Measurements from ENCODE around the gene MAST1. TPM values are rescaled to one million over a fixed set of nuclear protein-coding genes. Genes with fewer than 3 reads are reported as not detected.

Gene MAST1
- 0.20 TPM in 1 of 2 replicates, not detected in the other for total RNA-seq

GRCh38 chr19:12838182-12838885 is at the start of gene MAST1:
MAST1 (plus strand) TSS chr19:12838515; CDS start chr19:12838573, 58 bp downstream.

GRCh38 chr19:12791345-12792050 is 46.8 kb upstream of the MAST1 start, which contains the start of gene JUNB:
JUNB (plus strand) TSS chr19:12791486; CDS start chr19:12791772, 286 bp downstream.

GRCh38 chr19:12801466-12802266 is 36.6 kb upstream of the MAST1 start, which contains the start of the genes PRDX2 and THSD8:
PRDX2 (minus strand) TSS chr19:12801800; CDS start chr19:12801261, 539 bp downstream.
THSD8 (plus strand) TSS chr19:12802069; CDS start chr19:12802072, 3 bp downstream.

GRCh38 chr19:12806242-12807081 is 31.9 kb upstream of the MAST1 start, which contains the start of gene RNASEH2A:
RNASEH2A (plus strand) TSS chr19:12806584; CDS start chr19:12806674, 90 bp downstream.

GRCh38 chr19:12834566-12834943 is 3.8 kb upstream of the MAST1 start, which contains the start of gene RTBDN:
RTBDN (minus strand) TSS chr19:12834579; CDS start chr19:12829979, 4,600 bp downstream.

GRCh38 chr19:12881172-12881808 is 43.0 kb downstream of the MAST1 start, which contains the start of gene DNASE2:
DNASE2 (minus strand) TSS chr19:12881449; CDS start chr19:12881375, 74 bp downstream.

GRCh38 chr19:12886969-12887747 is 48.8 kb downstream of the MAST1 start, which contains the start of gene KLF1:
KLF1 (minus strand) TSS chr19:12887201; CDS start chr19:12887140, 61 bp downstream.

GRCh38 chr19:12890787-12891552 is 52.7 kb downstream of the MAST1 start, which contains the start of gene GCDH:
GCDH (plus strand) TSS chr19:12891160; CDS start chr19:12891305, 145 bp downstream.

Small RNAs within 50 kb of the gene (small RNA-seq; reads per million reads assigned to genes)
- 0.25 reads per million for gene MIR5695
- gene MIR6794 = not detected

Other genes with a start within 250 kb of the MAST1 start
- 6.1 and 7.3 TPM in 2 replicates for gene ZNF490, start 227.7 kb upstream of the MAST1 start, total RNA-seq
- 10.3 and 12.7 TPM in 2 replicates for gene ZNF791, start 227.6 kb upstream of the MAST1 start, total RNA-seq
- gene MAN2B1, start 171.8 kb upstream of the MAST1 start, total RNA-seq = 27.4 and 41.2 TPM in 2 replicates
- 5.9 and 6.3 TPM in 2 replicates for gene WDR83, start 171.7 kb upstream of the MAST1 start, total RNA-seq
- gene DHPS, start 156.6 kb upstream of the MAST1 start, total RNA-seq = 59.2 and 60.0 TPM in 2 replicates
- gene GNG14, start 150.5 kb upstream of the MAST1 start, total RNA-seq = not detected in 2 replicates
- gene FBXW9, start 141.9 kb upstream of the MAST1 start, total RNA-seq = 18.2 and 23.5 TPM in 2 replicates
- gene TNPO2, start 114.6 kb upstream of the MAST1 start, total RNA-seq = 43.0 and 54.0 TPM in 2 replicates
- gene TRIR, start 103.8 kb upstream of the MAST1 start, total RNA-seq = 131 and 163 TPM in 2 replicates
- 92.7 and 97.0 TPM in 2 replicates for gene GET3, start 101.0 kb upstream of the MAST1 start, total RNA-seq
- gene BEST2, start 86.7 kb upstream of the MAST1 start, total RNA-seq = not detected in 2 replicates
- 6.8 and 7.7 TPM in 2 replicates for gene HOOK2, start 63.0 kb upstream of the MAST1 start, total RNA-seq
- 53.4 and 101 TPM in 2 replicates for gene JUNB, start 47.0 kb upstream of the MAST1 start, total RNA-seq
- gene PRDX2, start 36.7 kb upstream of the MAST1 start, total RNA-seq = 91.5 and 105 TPM in 2 replicates
- not detected in 2 replicates for gene THSD8, start 36.4 kb upstream of the MAST1 start, total RNA-seq
- 33.6 and 41.9 TPM in 2 replicates for gene RNASEH2A, start 31.9 kb upstream of the MAST1 start, total RNA-seq
- gene RTBDN, start 3.9 kb upstream of the MAST1 start, total RNA-seq = not detected in 2 replicates
- 13.5 and 14.0 TPM in 2 replicates for gene DNASE2, start 42.9 kb downstream of the MAST1 start, total RNA-seq
- gene KLF1, start 48.7 kb downstream of the MAST1 start, total RNA-seq = 0.37 TPM in 1 of 2 replicates, not detected in the other
- gene GCDH, start 52.6 kb downstream of the MAST1 start, total RNA-seq = 28.7 and 37.8 TPM in 2 replicates
- 0.20 and 0.73 TPM in 2 replicates for gene SYCE2, start 80.8 kb downstream of the MAST1 start, total RNA-seq
- gene FARSA, start 95.2 kb downstream of the MAST1 start, total RNA-seq = 73.5 and 89.5 TPM in 2 replicates
- 1,887 and 1,968 TPM in 2 replicates for gene CALR, start 100.1 kb downstream of the MAST1 start, total RNA-seq
- 121 and 125 TPM in 2 replicates for gene RAD23A, start 107.3 kb downstream of the MAST1 start, total RNA-seq
- 20.5 and 21.7 TPM in 2 replicates for gene GADD45GIP1, start 118.7 kb downstream of the MAST1 start, total RNA-seq
- gene DAND5, start 131.1 kb downstream of the MAST1 start, total RNA-seq = not detected in 2 replicates
- gene NFIX, start 157.0 kb downstream of the MAST1 start, total RNA-seq = 66.5 and 73.9 TPM in 2 replicates